Mesodermal cell (in vitro differentiated cells): ENCODE data around the gene DDN.
A peak's percentile ranks its signal among the peaks of the same experiment; 100 is the strongest.

Source experiments
- H3K27ac ChIP-seq: 2 replicates; pipeline ENCODE4 v1.7.0; 2013; ENCODE audit warnings: mild to moderate bottlenecking, low read depth, low read length, moderate library complexity; ENCODE audit not compliant: severe bottlenecking
- H3K36me3 ChIP-seq: 2 replicates; pipeline ENCODE4 v1.7.1; 2013; ENCODE audit warnings: mild to moderate bottlenecking, low read length, moderate library complexity; ENCODE audit not compliant: control insufficient read depth, insufficient read depth
- H3K4me1 ChIP-seq: one replicate; pipeline ENCODE4 v1.7.1; 2013; ENCODE audit warnings: mild to moderate bottlenecking, low read length; ENCODE audit not compliant: insufficient read depth, control insufficient read depth, poor library complexity, severe bottlenecking
- H3K4me3 ChIP-seq: 2 replicates; pipeline ENCODE4 v1.7.0; 2013; ENCODE audit warnings: low read length, control low read depth, mild to moderate bottlenecking; ENCODE audit not compliant: insufficient read depth, poor library complexity, severe bottlenecking; ENCODE audit errors: extremely low read depth
- H3K9me3 ChIP-seq: 2 replicates; pipeline ENCODE4 v1.7.1; 2013; ENCODE audit warnings: mild to moderate bottlenecking, low read length, moderate library complexity; ENCODE audit not compliant: control insufficient read depth
- WGBS, 2 experiments: methylation state at CpG; one replicate each; pipeline ENCODE4 v1.1.5; 2013; ENCODE audit warnings: missing lambda C conversion rate in 2 of 2; ENCODE audit not compliant: insufficient coverage in 2 of 2; 5-methylcytosine and 5-hydroxymethylcytosine counted together

The DDN gene

DNA sequence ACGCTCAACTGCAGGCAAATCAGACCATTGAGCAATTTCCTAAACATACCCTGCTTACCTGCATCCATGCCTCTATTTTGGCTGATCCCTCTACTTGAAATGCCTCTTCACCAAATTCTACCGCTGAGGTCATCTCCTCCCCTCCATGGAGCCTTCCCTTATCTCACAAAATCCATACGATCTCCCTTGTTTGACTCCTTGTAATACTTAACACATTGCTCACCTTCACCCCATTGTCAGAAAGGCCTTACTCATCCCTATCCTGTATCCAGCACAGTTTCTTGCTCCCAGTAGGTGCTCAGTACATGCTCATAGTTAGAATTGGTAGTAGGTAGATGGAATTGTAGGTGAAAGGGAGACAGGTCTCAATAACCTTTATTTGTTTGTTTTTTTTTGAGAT is 5.4 kb downstream of the DDN start:
- H3K9me3 ChIP-seq: no peaks in the 10 kb centered on the region
- peaks cover 31% of the 10 kb centered on the region for H3K4me1 ChIP-seq
- no peak overlapping the region for H3K4me3 ChIP-seq
- WGBS, 2 experiments: 76 to 85% methylated on average over 2 to 3 of the region's 3 CpGs
- H3K36me3 ChIP-seq: no peaks in the 10 kb centered on the region
- no peak overlapping the region for H3K27ac ChIP-seq

DNA sequence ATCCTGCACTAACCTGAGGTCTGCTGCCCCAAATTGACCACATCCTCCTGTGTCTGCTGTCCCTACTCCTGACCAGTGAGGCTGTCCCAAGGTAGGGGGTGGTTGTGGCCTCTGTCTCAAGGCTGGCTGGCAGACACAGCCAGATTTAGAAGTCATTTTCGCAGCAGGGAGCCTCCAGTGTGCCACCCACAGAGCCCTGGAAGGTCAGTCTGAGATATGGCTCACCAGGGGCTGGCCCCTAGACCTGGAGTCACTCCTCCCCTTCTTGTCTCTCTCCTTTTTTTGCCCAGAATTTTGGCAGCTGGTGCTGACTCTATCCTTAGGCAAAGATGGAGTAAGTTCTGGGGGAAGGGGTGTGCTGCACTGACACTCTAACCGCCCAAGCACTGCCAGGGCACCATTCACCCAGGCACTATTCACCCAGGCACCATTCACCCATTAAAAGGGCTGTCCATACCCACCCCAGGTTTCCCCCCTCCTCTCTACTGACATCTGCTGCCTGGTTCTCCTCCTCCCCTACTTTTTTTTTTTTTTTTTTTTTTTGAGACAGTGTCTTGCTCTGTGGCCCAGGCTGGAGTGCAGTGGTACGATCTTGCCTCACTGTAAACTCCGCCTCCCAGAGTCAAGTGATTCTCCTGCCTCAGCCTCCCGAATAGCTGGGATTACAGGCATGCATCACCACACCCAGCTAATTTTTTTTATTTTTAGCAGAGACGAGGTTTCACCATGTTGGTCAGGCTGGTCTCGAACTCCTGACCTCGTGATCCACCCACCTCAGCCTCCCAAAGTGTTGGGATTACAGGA is 7.7 kb downstream of the DDN start:
- Histone ChIP-seq H3K9me3 (no peaks in the 10 kb centered on the region), H3K36me3 (no peaks in the 10 kb centered on the region), H3K4me1 (peaks cover 16% of the 10 kb centered on the region), H3K4me3 (no peak overlapping the region), H3K27ac (no peak overlapping the region)
- WGBS, 2 experiments: 63 to 74% methylated on average over 2 to 4 of the region's 8 CpGs

DNA sequence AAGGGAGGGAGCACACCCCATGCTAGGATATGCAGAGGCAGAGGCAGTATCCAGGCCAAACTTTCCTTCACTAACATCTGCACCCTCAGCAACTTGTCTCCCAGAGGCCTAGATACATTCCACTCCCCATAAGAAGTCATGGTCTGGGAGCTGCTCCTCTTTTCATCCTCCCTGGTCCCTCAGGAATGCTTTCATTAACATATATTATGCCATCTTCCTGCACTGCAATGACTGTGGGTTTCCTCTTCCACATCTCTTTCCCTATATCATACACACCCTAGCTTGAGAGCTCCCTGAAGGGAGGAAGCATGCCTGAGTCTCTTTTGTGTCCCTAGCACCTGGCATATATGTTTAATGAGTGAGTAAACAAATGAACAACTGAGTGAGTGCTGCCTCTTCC is 8.6 kb downstream of the DDN start:
- peaks cover 23% of the 10 kb centered on the region for H3K4me1 ChIP-seq
- H3K4me3 ChIP-seq: no peak overlapping the region
- H3K27ac ChIP-seq: no peak overlapping the region
- no peaks in the 10 kb centered on the region for H3K36me3 ChIP-seq
- H3K9me3 ChIP-seq: no peaks in the 10 kb centered on the region

DNA sequence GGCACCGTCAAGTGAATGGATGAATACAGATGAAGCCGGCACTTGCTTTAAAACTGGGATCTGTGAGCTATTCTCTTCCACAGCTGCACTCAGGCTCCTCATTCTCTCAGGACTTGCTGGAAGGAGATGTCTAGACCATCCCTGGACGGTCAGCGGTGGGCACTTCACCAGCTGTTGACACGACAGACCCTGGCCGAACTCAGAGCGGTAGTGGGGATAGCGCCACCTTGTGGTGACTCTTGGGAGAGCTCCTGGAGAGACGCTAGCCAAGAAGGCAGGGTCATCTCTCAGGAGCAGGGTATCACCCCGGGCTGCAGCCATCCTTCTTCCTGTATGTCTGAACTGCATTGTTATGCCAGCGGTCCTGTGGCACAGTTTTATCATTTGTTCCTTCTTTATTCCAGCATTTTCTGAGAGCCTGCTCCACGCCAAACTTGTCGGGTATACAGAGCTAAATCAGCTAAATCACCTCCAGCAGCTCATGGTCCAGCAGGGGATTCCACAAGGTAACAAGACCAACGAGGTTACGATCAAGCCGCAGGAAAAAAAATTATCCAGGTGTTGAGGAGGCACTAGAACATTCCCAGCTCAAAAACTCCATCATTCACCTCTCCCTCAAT is 11.0 kb downstream of the DDN start:
- Histone ChIP-seq H3K9me3 (no peaks in the 10 kb centered on the region), H3K27ac (no peak overlapping the region), H3K4me1 (peaks cover 7% of the 10 kb centered on the region), H3K36me3 (no peaks in the 10 kb centered on the region), H3K4me3 (no peak overlapping the region)
- 35 to 36% methylated on average over 15 to 16 of the region's 16 CpGs for WGBS, 2 experiments

DNA sequence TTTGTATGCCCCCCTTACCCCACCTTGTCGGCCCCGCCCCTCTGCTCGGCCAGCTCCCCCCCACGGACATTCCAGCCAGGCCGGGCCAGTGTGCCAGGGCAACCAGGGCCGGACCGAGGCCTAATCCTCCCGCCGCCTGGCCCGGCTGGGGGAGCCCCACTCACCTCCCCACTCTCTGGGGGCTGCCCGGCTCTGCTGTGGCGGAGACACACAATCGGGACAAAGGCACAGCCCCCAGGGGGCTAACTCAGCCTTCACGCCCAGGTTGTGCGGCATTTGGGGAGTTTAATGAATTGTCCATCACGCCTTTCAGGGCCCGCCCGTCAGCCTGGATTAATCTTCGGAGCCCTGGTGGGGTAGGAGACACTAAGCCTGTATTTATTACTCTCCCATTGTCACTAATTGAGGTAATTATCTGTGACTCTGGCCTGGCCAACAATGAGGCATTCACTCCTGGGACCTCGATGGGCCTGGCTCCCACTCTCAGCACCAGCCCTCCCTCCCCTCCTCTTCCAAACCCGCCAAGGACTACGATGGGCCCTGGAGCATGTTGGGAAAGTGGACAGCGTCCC is 12.4 kb downstream of the DDN start:
- H3K4me3 ChIP-seq: no peak overlapping the region
- WGBS, 2 experiments: 55 to 65% methylated on average over 15 to 18 of the region's 23 CpGs
- H3K27ac ChIP-seq: no peak overlapping the region
- no peaks in the 10 kb centered on the region for H3K36me3 ChIP-seq
- no peaks in the 10 kb centered on the region for H3K9me3 ChIP-seq
- H3K4me1 ChIP-seq: peaks cover 7% of the 10 kb centered on the region

DNA sequence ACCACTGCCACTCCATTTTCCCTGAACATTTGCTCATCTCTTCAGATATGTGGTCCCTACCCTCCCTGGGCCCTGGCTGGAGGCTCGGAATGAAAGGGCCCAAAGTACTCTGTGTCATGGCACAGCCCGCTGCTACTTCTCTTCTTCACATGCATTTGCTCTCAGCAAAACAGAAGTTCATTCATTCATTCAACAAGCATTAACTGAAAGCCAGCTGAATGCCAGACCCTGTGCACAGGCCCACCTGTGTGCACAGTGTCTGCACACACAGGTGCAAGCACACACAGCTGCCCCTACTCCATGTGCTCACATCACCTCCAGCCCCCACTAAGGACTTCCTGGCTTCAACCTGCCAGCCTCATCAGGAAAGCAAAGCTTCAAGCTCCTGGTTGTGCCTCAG is 13.3 kb downstream of the DDN start:
- no peak overlapping the region for H3K27ac ChIP-seq
- H3K36me3 ChIP-seq: no peaks in the 10 kb centered on the region
- H3K9me3 ChIP-seq: no peaks in the 10 kb centered on the region
- WGBS, 2 experiments: 82 to 85% methylated on average over 2 of the region's 2 CpGs
- no peak overlapping the region for H3K4me3 ChIP-seq
- peaks cover 7% of the 10 kb centered on the region for H3K4me1 ChIP-seq

DNA sequence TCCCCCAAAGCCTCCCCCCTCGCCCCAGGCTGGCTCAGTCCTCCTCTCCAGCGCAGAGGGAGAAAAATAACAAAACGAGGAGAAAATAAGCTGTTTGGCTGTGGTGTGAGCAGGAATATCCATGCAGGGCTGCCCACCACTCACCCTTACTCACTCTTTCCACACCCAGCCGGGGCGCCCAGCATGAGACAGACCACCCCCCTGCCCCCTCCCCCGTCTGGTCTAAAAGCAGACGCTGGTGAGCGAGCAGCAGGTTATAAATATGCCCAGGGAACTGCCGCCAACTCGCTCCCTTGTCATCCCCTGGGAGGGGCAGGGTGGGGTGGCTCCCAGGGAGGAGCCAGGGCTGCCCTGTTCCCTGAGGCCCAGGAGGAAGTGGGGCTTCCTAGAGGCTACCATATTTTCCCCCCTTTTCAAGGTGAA is 13.7 kb downstream of the DDN start:
- Histone ChIP-seq H3K27ac (no peak overlapping the region), H3K9me3 (no peaks in the 10 kb centered on the region), H3K4me3 (no peak overlapping the region), H3K36me3 (no peaks in the 10 kb centered on the region), H3K4me1 (peaks cover 11% of the 10 kb centered on the region)
- WGBS, 2 experiments: 50 to 63% methylated on average over 2 of the region's 10 CpGs

DNA sequence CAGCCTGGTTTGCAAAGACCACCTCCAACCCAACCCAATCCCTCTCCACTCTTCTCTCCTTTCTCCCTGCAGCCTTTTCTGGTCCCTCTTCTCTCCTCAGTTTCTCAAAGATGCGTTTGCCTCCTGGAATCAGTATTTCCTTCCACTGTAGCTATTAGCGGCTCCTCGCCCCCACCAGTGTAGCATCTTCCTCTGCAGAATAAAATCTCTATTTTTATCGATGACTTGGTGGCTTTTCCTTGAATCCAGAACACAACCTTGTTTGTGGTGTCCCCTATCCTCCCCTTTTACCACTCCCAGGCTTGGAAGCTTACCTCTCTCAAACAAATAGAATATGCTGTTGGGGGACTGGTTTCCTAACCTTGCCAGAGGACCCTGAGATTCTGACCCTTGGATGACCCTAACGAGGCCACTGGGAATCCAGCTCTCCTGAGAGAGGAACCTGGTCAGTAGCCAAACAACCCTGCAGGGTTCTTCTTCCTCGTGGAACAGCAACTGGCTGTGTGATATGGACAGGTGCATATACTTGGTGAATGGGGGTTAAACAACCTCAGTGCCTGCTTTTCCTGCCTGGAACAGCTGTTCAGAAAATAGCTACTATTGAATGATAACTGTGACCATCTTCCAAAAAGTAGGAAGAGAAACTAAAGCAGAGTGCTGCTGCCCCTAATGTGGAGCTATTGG is 16.6 kb downstream of the DDN start:
- H3K36me3 ChIP-seq: no peaks in the 10 kb centered on the region

DNA sequence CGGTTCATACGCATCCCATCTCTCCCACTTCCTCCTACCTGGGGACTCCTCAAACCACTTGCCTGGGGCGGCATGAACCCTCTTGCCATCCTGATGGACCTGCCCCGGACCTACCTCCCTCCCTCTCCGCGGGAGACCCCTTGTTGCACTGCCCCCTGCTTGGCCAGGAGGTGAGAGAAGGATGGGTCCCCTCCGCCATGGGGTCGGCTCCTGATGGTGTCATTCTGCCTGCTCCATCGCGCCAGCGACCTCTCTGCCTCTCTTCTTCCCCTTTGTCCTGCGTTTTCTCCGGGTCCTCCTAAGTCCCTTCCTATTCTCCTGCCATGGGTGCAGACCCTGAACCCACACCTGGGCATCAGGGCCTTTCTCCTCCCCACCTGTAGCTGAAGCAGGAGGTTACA is 17.4 kb downstream of the DDN start:
- WGBS, 2 experiments: 4 to 21% methylated on average over 3 to 13 of the region's 13 CpGs
- peaks cover 26% of the 10 kb centered on the region for H3K4me1 ChIP-seq
- no peak overlapping the region for H3K4me3 ChIP-seq
- H3K9me3 ChIP-seq: no peaks in the 10 kb centered on the region
- no peak overlapping the region for H3K27ac ChIP-seq
- no peaks in the 10 kb centered on the region for H3K36me3 ChIP-seq

More for the DNA sequence above, 16.6 kb downstream of the DDN start:
- peaks cover 26% of the 10 kb centered on the region for H3K4me1 ChIP-seq
- no peak overlapping the region for H3K4me3 ChIP-seq
- no peaks in the 10 kb centered on the region for H3K9me3 ChIP-seq
- no peak overlapping the region for H3K27ac ChIP-seq
- 72 to 77% methylated on average over 5 to 6 of the region's 6 CpGs for WGBS, 2 experiments

DNA sequence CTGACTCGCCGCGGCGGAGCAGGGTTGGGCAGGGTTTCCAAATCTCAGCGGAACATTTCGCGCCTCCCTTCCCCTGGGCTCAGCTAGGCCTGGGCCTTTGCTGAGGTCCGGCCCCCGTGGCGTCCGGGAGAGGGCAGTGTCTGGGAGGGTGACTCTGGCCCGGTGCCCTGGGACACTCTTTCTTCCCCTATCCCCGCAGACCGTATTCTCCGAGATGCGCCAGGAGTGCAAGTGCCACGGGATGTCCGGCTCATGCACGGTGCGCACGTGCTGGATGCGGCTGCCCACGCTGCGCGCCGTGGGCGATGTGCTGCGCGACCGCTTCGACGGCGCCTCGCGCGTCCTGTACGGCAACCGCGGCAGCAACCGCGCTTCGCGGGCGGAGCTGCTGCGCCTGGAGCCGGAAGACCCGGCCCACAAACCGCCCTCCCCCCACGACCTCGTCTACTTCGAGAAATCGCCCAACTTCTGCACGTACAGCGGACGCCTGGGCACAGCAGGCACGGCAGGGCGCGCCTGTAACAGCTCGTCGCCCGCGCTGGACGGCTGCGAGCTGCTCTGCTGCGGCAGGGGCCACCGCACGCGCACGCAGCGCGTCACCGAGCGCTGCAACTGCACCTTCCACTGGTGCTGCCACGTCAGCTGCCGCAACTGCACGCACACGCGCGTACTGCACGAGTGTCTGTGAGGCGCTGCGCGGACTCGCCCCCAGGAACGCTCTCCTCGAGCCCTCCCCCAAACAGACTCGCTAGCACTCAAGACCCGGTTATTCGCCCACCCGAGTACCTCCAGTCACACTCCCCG is 18.0 kb downstream of the DDN start:
- 3 to 6% methylated on average over 67 to 82 of the region's 91 CpGs for WGBS, 2 experiments
- Histone ChIP-seq H3K4me3 (peak overlapping the region; percentile 28), H3K4me1 (peaks cover 25% of the 10 kb centered on the region), H3K36me3 (no peaks in the 10 kb centered on the region), H3K9me3 (no peaks in the 10 kb centered on the region), H3K27ac (no peak overlapping the region)
